ENCODE measurements around the gene MED9.

The MED9 gene

DNA sequence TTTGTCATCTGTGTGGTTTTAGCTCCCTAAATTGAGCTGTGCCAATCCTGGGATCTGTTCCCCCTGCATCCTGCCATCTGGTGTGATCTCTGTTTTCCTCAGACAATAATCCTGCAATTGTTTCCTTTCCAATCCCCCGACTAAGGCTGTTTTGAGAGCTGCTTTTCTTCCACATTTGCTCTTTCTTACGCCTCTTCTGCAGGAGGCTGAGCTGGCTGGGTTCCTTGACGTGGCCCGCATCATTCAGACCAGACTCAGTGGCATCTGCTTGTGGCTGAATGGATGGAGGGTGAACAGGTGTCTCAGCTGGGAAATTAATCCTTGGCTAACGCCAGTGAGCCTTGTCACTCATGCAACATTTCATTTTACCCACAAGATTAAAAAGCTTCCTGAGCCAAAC is 9.8 kb upstream of the MED9 start:
- Histone ChIP-seq H4K20me1 (ENCODE audit: insufficient read depth, low read length) (no peaks in the 10 kb centered on the region), H3K79me2 (ENCODE audit: insufficient read depth, low read length) (no peaks in the 10 kb centered on the region), H3K4me3 (ENCODE audit: low read depth in 1 of 2, low read length in 2 of 2) (no peak overlapping the region), H2AFZ (ENCODE audit: low read depth, low read length) (no peak overlapping the region), H3K9me3 (ENCODE audit: insufficient read depth, low read length, severe bottlenecking) (no peaks in the 10 kb centered on the region), H3K4me2 (ENCODE audit: insufficient read depth, low read length) (no peak overlapping the region), H3K27me3 (ENCODE audit: insufficient read depth, low read length, poor library complexity) (no peaks in the 10 kb centered on the region), H3K9ac (ENCODE audit: low read depth, low read length) (no peak overlapping the region), H3K27ac (ENCODE audit: low read length) (no peak overlapping the region), H3K36me3 (ENCODE audit: insufficient read depth, low read length) (no peaks in the 10 kb centered on the region), H3K4me1 (ENCODE audit: insufficient read depth, low read length) (peaks cover 2% of the 10 kb centered on the region; the same call in 1 of the 2 replicates)
- no peak for DNase-seq
- no peak for ATAC-seq (ENCODE audit: insufficient read depth, low read depth)
- TF ChIP-seq, protein P1, sequence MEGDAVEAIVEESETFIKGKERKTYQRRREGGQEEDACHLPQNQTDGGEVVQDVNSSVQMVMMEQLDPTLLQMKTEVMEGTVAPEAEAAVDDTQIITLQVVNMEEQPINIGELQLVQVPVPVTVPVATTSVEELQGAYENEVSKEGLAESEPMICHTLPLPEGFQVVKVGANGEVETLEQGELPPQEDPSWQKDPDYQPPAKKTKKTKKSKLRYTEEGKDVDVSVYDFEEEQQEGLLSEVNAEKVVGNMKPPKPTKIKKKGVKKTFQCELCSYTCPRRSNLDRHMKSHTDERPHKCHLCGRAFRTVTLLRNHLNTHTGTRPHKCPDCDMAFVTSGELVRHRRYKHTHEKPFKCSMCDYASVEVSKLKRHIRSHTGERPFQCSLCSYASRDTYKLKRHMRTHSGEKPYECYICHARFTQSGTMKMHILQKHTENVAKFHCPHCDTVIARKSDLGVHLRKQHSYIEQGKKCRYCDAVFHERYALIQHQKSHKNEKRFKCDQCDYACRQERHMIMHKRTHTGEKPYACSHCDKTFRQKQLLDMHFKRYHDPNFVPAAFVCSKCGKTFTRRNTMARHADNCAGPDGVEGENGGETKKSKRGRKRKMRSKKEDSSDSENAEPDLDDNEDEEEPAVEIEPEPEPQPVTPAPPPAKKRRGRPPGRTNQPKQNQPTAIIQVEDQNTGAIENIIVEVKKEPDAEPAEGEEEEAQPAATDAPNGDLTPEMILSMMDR (IDR thresholded peaks at IDR 0.05; ENCODE audit: borderline replicate concordance, extremely low read depth, low read length, poor library complexity, severe bottlenecking) = no peak
- TF ChIP-seq EZH2 (IDR thresholded peaks at IDR 0.05; ENCODE audit: borderline replicate concordance, low read depth, low read length, severe bottlenecking) = no peak

DNA sequence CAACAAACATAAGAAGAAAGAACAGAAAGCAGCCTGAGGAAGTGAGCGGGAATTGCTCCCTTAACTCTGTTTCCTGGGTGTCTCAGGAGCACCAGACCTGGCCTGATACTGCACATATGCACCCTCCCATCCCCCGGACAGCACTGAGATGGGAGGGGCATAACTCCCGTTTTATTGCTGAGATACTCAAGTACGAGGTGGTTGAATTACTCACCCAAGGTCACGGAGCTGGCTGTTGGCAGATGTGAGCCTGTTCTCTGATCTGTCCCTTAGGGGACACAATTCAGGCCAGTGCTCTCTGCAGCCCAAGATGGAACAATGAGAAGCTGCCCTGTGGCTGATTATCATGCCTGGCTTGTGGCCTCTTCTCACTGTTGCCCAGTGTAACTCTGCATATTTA is 9.1 kb upstream of the MED9 start:
- no peak for DNase-seq
- H2AFZ ChIP-seq (ENCODE audit: low read depth, low read length) = no peak overlapping the region
- H3K9me3 ChIP-seq (ENCODE audit: insufficient read depth, low read length, severe bottlenecking) = no peaks in the 10 kb centered on the region
- ATAC-seq (ENCODE audit: insufficient read depth, low read depth) = no peak
- no peaks in the 10 kb centered on the region for H4K20me1 ChIP-seq (ENCODE audit: insufficient read depth, low read length)
- no peaks in the 10 kb centered on the region for H3K27me3 ChIP-seq (ENCODE audit: insufficient read depth, low read length, poor library complexity)
- H3K4me2 ChIP-seq (ENCODE audit: insufficient read depth, low read length) = no peak overlapping the region
- H3K4me3 ChIP-seq (ENCODE audit: low read depth in 1 of 2, low read length in 2 of 2) = no peak overlapping the region
- no peak overlapping the region for H3K27ac ChIP-seq (ENCODE audit: low read length)
- no peak for TF ChIP-seq EZH2 (IDR thresholded peaks at IDR 0.05; ENCODE audit: borderline replicate concordance, low read depth, low read length, severe bottlenecking)
- no peaks in the 10 kb centered on the region for H3K79me2 ChIP-seq (ENCODE audit: insufficient read depth, low read length)
- peaks cover 8% of the 10 kb centered on the region for H3K4me1 ChIP-seq (ENCODE audit: insufficient read depth, low read length)
- no peak overlapping the region for H3K9ac ChIP-seq (ENCODE audit: low read depth, low read length)
- H3K36me3 ChIP-seq (ENCODE audit: insufficient read depth, low read length) = no peaks in the 10 kb centered on the region

DNA sequence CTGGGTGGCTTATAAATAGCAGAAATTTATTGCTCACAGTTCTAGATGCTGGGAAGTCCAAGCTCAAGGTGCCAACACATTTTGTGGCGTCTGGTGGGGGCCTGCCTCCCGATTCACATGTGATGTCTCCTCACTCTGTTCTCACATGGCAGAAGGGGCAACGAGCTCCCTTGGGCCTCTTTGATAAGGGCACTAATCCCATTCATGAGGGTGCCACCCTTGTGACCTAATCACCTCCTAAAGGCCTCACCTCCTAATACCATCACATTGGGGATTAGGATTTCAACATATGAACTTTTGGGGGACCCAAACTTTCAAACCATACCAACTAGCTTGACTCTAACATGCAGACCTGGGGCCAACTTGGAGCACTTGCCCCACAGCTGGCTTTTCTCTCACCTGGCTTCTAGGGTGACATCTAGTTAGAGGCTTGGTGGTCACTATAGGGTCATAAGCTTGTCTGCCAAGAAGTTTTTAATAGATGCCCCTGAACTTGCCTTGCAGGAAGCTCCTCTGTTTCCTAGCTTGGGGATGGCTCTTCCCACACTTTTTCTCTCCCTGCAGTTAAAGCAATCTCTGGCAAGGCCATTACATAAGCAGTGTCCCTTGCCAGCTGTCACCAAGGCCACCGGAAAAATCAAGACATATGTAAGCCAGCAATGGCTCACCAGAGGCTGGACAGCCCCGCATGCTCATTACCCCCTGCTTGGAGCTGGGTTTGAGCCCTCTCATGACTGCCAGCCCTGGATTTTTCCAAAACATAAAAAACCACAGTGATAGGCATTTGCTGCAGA is 8.4 kb upstream of the MED9 start:
- no peak overlapping the region for H3K4me2 ChIP-seq (ENCODE audit: insufficient read depth, low read length)
- no peak overlapping the region for H3K27ac ChIP-seq (ENCODE audit: low read length)
- no peaks in the 10 kb centered on the region for H4K20me1 ChIP-seq (ENCODE audit: insufficient read depth, low read length)
- H3K4me1 ChIP-seq (ENCODE audit: insufficient read depth, low read length) = peaks cover 8% of the 10 kb centered on the region
- no peaks in the 10 kb centered on the region for H3K36me3 ChIP-seq (ENCODE audit: insufficient read depth, low read length)
- H2AFZ ChIP-seq (ENCODE audit: low read depth, low read length) = no peak overlapping the region
- TF ChIP-seq, protein P1 (IDR thresholded peaks at IDR 0.05; ENCODE audit: borderline replicate concordance, extremely low read depth, low read length, poor library complexity, severe bottlenecking) = no peak
- TF ChIP-seq EZH2 (IDR thresholded peaks at IDR 0.05; ENCODE audit: borderline replicate concordance, low read depth, low read length, severe bottlenecking) = no peak
- no peaks in the 10 kb centered on the region for H3K79me2 ChIP-seq (ENCODE audit: insufficient read depth, low read length)
- H3K9me3 ChIP-seq (ENCODE audit: insufficient read depth, low read length, severe bottlenecking) = no peaks in the 10 kb centered on the region
- DNase-seq (no peak), ATAC-seq (ENCODE audit: insufficient read depth, low read depth) (no peak)
- H3K9ac ChIP-seq (ENCODE audit: low read depth, low read length) = no peak overlapping the region
- no peak overlapping the region for H3K4me3 ChIP-seq (ENCODE audit: low read depth in 1 of 2, low read length in 2 of 2)
- no peaks in the 10 kb centered on the region for H3K27me3 ChIP-seq (ENCODE audit: insufficient read depth, low read length, poor library complexity)

DNA sequence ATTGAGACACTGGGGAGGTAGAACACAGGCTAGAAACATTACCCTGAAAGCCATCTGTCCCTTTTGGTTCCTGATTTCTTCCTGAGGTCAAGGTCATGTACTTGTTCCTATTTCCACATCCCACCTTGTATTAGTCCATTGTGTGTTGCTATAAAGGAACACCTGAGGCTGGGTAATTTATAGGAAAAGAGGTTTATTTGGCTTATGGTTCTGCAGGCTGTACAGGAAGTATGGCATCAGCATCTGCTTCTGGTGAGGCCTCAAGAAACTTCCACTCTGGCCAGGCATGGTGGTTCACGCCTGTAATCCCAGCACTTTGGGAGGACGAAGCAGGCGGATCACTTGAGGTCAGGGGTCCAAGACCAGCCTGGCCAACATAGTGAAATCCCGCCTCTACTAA is 7.4 kb upstream of the MED9 start:
- Histone ChIP-seq H3K27me3 (ENCODE audit: insufficient read depth, low read length, poor library complexity) (no peaks in the 10 kb centered on the region), H3K9ac (ENCODE audit: low read depth, low read length) (no peak overlapping the region), H3K36me3 (ENCODE audit: insufficient read depth, low read length) (no peaks in the 10 kb centered on the region), H4K20me1 (ENCODE audit: insufficient read depth, low read length) (no peaks in the 10 kb centered on the region), H2AFZ (ENCODE audit: low read depth, low read length) (no peak overlapping the region), H3K79me2 (ENCODE audit: insufficient read depth, low read length) (no peaks in the 10 kb centered on the region), H3K9me3 (ENCODE audit: insufficient read depth, low read length, severe bottlenecking) (no peaks in the 10 kb centered on the region), H3K4me2 (ENCODE audit: insufficient read depth, low read length) (no peak overlapping the region), H3K4me1 (ENCODE audit: insufficient read depth, low read length) (peaks cover 8% of the 10 kb centered on the region), H3K27ac (ENCODE audit: low read length) (no peak overlapping the region), H3K4me3 (ENCODE audit: low read depth in 1 of 2, low read length in 2 of 2) (no peak overlapping the region)
- TF ChIP-seq EZH2 (IDR thresholded peaks at IDR 0.05; ENCODE audit: borderline replicate concordance, low read depth, low read length, severe bottlenecking) = no peak
- TF ChIP-seq, protein P1 (IDR thresholded peaks at IDR 0.05; ENCODE audit: borderline replicate concordance, extremely low read depth, low read length, poor library complexity, severe bottlenecking) = no peak
- ATAC-seq (ENCODE audit: insufficient read depth, low read depth) (no peak), DNase-seq (no peak)
